ENCODE data around the gene LRCH1. TPM values are rescaled to one million over a fixed set of nuclear protein-coding genes. Genes with fewer than 3 reads are reported as not detected.

The LRCH1 gene
- total and polyA plus RNA-seq, 4 donors = 2.6 to 6.6 (median 3.4) TPM

- no peak overlapping the region for H3K4me3 ChIP-seq (ENCODE audit: low read depth in 1 of 3, low read length in 3 of 3)
- peaks cover 4 to 35% (median 25%) of the 10 kb centered on the region in 4 donors for H3K4me1 ChIP-seq (ENCODE audit: control insufficient read depth in 4 of 4, insufficient read depth in 4 of 4, low read length in 3 of 4)
- H3K27me3 ChIP-seq (ENCODE audit: control insufficient read depth in 4 of 4, insufficient read depth in 4 of 4, low read length in 3 of 4) = no peaks in the 10 kb centered on the region
- H3K36me3 ChIP-seq (ENCODE audit: control insufficient read depth in 4 of 4, insufficient read depth in 3 of 4, low read depth in 1 of 4, low read length in 3 of 4) = no peaks in the 10 kb centered on the region
- TF ChIP-seq RXRA (IDR thresholded peaks at IDR 0.05) (no peak), TAF1 (conservative IDR thresholded peaks at IDR 0.05) (no peak), HNF4G (IDR thresholded peaks at IDR 0.05) (no peak), FOXA1 (IDR thresholded peaks at IDR 0.05) (no peak), EGR1 (IDR thresholded peaks at IDR 0.05; ENCODE audit: low read depth in 2 of 2) (no peak), NR2F2 (IDR thresholded peaks at IDR 0.05) (no peak), GABPA (IDR thresholded peaks at IDR 0.05 in 1 of 2, conservative IDR thresholded peaks at IDR 0.05 in 1 of 2) (no peak), YY1 (IDR thresholded peaks at IDR 0.05) (no peak), FOXA2 (IDR thresholded peaks at IDR 0.05) (no peak), JUND (IDR thresholded peaks at IDR 0.05) (no peak), ZBTB33 (IDR thresholded peaks at IDR 0.05) (no peak), SP1 (IDR thresholded peaks at IDR 0.05) (no peak), CTCF (IDR thresholded peaks at IDR 0.05; ENCODE audit: low read depth, low read length, missing input control) (no peak), ATF3 (IDR thresholded peaks at IDR 0.05) (no peak), HNF4A (conservative IDR thresholded peaks at IDR 0.05) (no peak)
- TF ChIP-seq, protein P1, sequence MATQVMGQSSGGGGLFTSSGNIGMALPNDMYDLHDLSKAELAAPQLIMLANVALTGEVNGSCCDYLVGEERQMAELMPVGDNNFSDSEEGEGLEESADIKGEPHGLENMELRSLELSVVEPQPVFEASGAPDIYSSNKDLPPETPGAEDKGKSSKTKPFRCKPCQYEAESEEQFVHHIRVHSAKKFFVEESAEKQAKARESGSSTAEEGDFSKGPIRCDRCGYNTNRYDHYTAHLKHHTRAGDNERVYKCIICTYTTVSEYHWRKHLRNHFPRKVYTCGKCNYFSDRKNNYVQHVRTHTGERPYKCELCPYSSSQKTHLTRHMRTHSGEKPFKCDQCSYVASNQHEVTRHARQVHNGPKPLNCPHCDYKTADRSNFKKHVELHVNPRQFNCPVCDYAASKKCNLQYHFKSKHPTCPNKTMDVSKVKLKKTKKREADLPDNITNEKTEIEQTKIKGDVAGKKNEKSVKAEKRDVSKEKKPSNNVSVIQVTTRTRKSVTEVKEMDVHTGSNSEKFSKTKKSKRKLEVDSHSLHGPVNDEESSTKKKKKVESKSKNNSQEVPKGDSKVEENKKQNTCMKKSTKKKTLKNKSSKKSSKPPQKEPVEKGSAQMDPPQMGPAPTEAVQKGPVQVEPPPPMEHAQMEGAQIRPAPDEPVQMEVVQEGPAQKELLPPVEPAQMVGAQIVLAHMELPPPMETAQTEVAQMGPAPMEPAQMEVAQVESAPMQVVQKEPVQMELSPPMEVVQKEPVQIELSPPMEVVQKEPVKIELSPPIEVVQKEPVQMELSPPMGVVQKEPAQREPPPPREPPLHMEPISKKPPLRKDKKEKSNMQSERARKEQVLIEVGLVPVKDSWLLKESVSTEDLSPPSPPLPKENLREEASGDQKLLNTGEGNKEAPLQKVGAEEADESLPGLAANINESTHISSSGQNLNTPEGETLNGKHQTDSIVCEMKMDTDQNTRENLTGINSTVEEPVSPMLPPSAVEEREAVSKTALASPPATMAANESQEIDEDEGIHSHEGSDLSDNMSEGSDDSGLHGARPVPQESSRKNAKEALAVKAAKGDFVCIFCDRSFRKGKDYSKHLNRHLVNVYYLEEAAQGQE (IDR thresholded peaks at IDR 0.05) = no peak
- H3K9ac ChIP-seq (ENCODE audit: low read depth in 1 of 2, low read length in 2 of 2) = no peak overlapping the region
- 69% methylated on average over 3 of the region's 3 CpGs for WGBS
- H3K27ac ChIP-seq (ENCODE audit: low read depth in 1 of 2, low read length in 2 of 2) = no peak overlapping the region
- no peak for DNase-seq (ENCODE audit: low spot score)
- H3K9me3 ChIP-seq (ENCODE audit: control insufficient read depth in 4 of 4, low read length in 3 of 4) = no peaks in the 10 kb centered on the region
These were observed 204.7 kb downstream of the LRCH1 start for GRCh38 chr13:46757640-46758039.

GRCh38 chr13:46759846-46760245 lies 206.9 kb downstream of the LRCH1 start:
- no peak overlapping the region for H3K4me3 ChIP-seq (ENCODE audit: low read depth in 1 of 3, low read length in 3 of 3)
- H3K27ac ChIP-seq (ENCODE audit: low read depth in 1 of 2, low read length in 2 of 2) = peak overlapping the region; percentile 61 to 86
- WGBS = 4% methylated on average over 2 of the region's 2 CpGs
- peaks cover 4 to 39% (median 29%) of the 10 kb centered on the region in 4 donors for H3K4me1 ChIP-seq (ENCODE audit: control insufficient read depth in 4 of 4, insufficient read depth in 4 of 4, low read length in 3 of 4)
- no peaks in the 10 kb centered on the region for H3K36me3 ChIP-seq (ENCODE audit: control insufficient read depth in 4 of 4, insufficient read depth in 3 of 4, low read depth in 1 of 4, low read length in 3 of 4)
- no peak overlapping the region for H3K9ac ChIP-seq (ENCODE audit: low read depth in 1 of 2, low read length in 2 of 2)
- H3K27me3 ChIP-seq (ENCODE audit: control insufficient read depth in 4 of 4, insufficient read depth in 4 of 4, low read length in 3 of 4) = no peaks in the 10 kb centered on the region
- DNase-seq (ENCODE audit: low spot score) = no peak
- no peaks in the 10 kb centered on the region for H3K9me3 ChIP-seq (ENCODE audit: control insufficient read depth in 4 of 4, low read length in 3 of 4)
- TF ChIP-seq SP1 (IDR thresholded peaks at IDR 0.05) = peak; percentile 73
- peak; percentile 19 for TF ChIP-seq MAX (IDR thresholded peaks at IDR 0.05)
- peak in 1 of 2 donors; percentile 28 for TF ChIP-seq RAD21 (IDR thresholded peaks at IDR 0.05)
- TF ChIP-seq, protein P1 (IDR thresholded peaks at IDR 0.05) = no peak
- no peak for TF ChIP-seq FOXA1 (IDR thresholded peaks at IDR 0.05)
- TF ChIP-seq FOXA2 (IDR thresholded peaks at IDR 0.05) = peak; percentile 53
- TF ChIP-seq ZBTB33 (IDR thresholded peaks at IDR 0.05) = peak; percentile 19
- peak; percentile 66 to 70 for TF ChIP-seq JUND (IDR thresholded peaks at IDR 0.05)
- no peak for TF ChIP-seq EGR1 (IDR thresholded peaks at IDR 0.05; ENCODE audit: low read depth in 2 of 2)
- no peak for TF ChIP-seq NR2F2 (IDR thresholded peaks at IDR 0.05)
- TF ChIP-seq YY1 (IDR thresholded peaks at IDR 0.05) = peak; percentile 15
- TF ChIP-seq RXRA (IDR thresholded peaks at IDR 0.05) = peak; percentile 63 to 68
- TF ChIP-seq HNF4A (conservative IDR thresholded peaks at IDR 0.05) = peak; percentile 34 to 63
- peak in 1 of 2 donors; percentile 28 for TF ChIP-seq GABPA (IDR thresholded peaks at IDR 0.05 in 1 of 2, conservative IDR thresholded peaks at IDR 0.05 in 1 of 2)
